HCT116 (cell line): ENCODE measurements around the gene TNIP1. TPM values are rescaled to one million over a fixed set of nuclear protein-coding genes. Genes with fewer than 3 reads are reported as not detected.

ENCODE experiments used
- ATAC-seq: fragments of 200-7000 bp; cut with Tn5 transposase; 2 replicates; pipeline ENCODE4 v1.9.1; 2020; ENCODE audit warnings: mild to moderate bottlenecking, moderate library complexity
- BruUV-seq: library from RNA; stranded (reverse); fragments of 400-500 nt; replicated peaks from 2 replicates; lab custom pipeline; 2021; lab: Mats Ljungman, UMichigan
- CTCF ChIA-PET: fragments of 300-600 bp; sonication (Branson Sonifier 250); formaldehyde crosslinking; loops from one replicate; lab custom pipeline; 2021; ENCODE audit warnings: antibody characterized with exemption; lab: Charles Lee
- POLR2A ChIA-PET: fragments of 300-600, 350-600 bp; sonication (Branson Sonifier 250); formaldehyde crosslinking; loops from one replicate; lab custom pipeline; 2021; ENCODE audit warnings: antibody characterized with exemption; lab: Charles Lee
- RAD21 ChIA-PET, 2 experiments: fragments of 300-600 bp; sonication (Branson Sonifier 250); formaldehyde crosslinking; loops; one replicate each; lab custom pipeline; 2023; ENCODE audit warnings: low total read pairs in 2 of 2; ENCODE audit not compliant: uncharacterized antibody in 2 of 2, unreplicated experiment in 2 of 2, low non-redundant PET in 1 of 2; lab: Charles Lee
- DNase-seq: peaks from one replicate; pipeline ENCODE4 v3.0.0-alpha.2; 2010; ENCODE audit warnings: low read depth, low spot score
- H2AFZ ChIP-seq: fragments of 200-600 bp; shearing (Covaris generic), sonication (generic); 2 replicates; pipeline ENCODE4 v1.6.1; 2017; ENCODE audit warnings: low read depth, mixed run types, mixed read lengths, antibody characterized with exemption, low read length; ENCODE audit not compliant: poor library complexity, severe bottlenecking
- H3K27ac ChIP-seq: 2 replicates; pipeline ENCODE4 v1.5.1; 2012; ENCODE audit warnings: low read depth, low read length
- H3K27me3 ChIP-seq: fragments of 200-600 bp; sonication (generic); 2 replicates; pipeline ENCODE4 v1.6.1; 2016; ENCODE audit warnings: mixed run types, low read length, mixed read lengths; ENCODE audit not compliant: insufficient read depth
- H3K36me3 ChIP-seq, 2 experiments: fragments of 200-500 bp in 1 of 2; fragments of 200-600 bp in 1 of 2; sonication (Bioruptor generic) in 1 of 2; sonication (generic) in 1 of 2; 2 replicates each; pipeline versions ENCODE4 v1.5.1 to v1.6.1; 2014 to 2016; ENCODE audit warnings: low read length in 2 of 2, inconsistent platforms in 1 of 2, mixed read lengths in 1 of 2, mixed run types in 1 of 2; ENCODE audit not compliant: insufficient read depth in 2 of 2, control insufficient read depth in 1 of 2
- H3K4me1 ChIP-seq, 2 experiments: fragments of 200-600 bp in 1 of 2; sonication (generic) in 1 of 2; 2 replicates each; pipeline versions ENCODE4 v1.5.1 to v1.6.1; 2012 to 2017; ENCODE audit warnings: low read length in 2 of 2, inconsistent platforms in 1 of 2, mild to moderate bottlenecking in 1 of 2, mixed read lengths in 1 of 2, mixed run types in 1 of 2, moderate library complexity in 1 of 2; ENCODE audit not compliant: insufficient read depth in 2 of 2, control insufficient read depth in 1 of 2
- H3K4me2 ChIP-seq: fragments of 200-600 bp; sonication (generic); 2 replicates; pipeline ENCODE4 v1.6.1; 2017; ENCODE audit warnings: mixed run types, low read length, mixed read lengths
- H3K4me3 ChIP-seq, 2 experiments: fragments of 200-600 bp in 1 of 2; sonication (generic) in 1 of 2; replicated peaks in 1 of 2; 2 replicates each; pipeline ENCODE4 v1.5.1; 2011 to 2016; ENCODE audit warnings: low read length in 2 of 2, control low read depth in 1 of 2, low read depth in 1 of 2, mild to moderate bottlenecking in 1 of 2, mixed read lengths in 1 of 2, mixed run types in 1 of 2
- H3K79me2 ChIP-seq: fragments of 200-600 bp; sonication (generic); 2 replicates; pipeline ENCODE4 v1.6.1; 2017; ENCODE audit warnings: mild to moderate bottlenecking, mixed run types, low read length, moderate library complexity, mixed read lengths; ENCODE audit not compliant: insufficient read depth
- H3K9ac ChIP-seq: fragments of 200-600 bp; sonication (generic); 2 replicates; pipeline ENCODE4 v1.6.1; 2016; ENCODE audit warnings: low read length, mixed read lengths
- H3K9me2 ChIP-seq: fragments of 200-600 bp; sonication (generic), shearing (Covaris generic); 2 replicates; pipeline ENCODE4 v1.6.1; 2017; ENCODE audit warnings: mixed run types, mild to moderate bottlenecking, moderate library complexity; ENCODE audit not compliant: insufficient read depth
- H3K9me3 ChIP-seq, 2 experiments: fragments of 200-500 bp in 1 of 2; fragments of 200-600 bp in 1 of 2; sonication (Bioruptor generic) in 1 of 2; sonication (generic) in 1 of 2; 2 replicates each; pipeline ENCODE4 v1.6.1; 2014 to 2017; ENCODE audit warnings: low read length in 2 of 2, mixed read lengths in 2 of 2, inconsistent platforms in 1 of 2, low read depth in 1 of 2, mild to moderate bottlenecking in 1 of 2, mixed run types in 1 of 2, moderate library complexity in 1 of 2; ENCODE audit not compliant: control insufficient read depth in 1 of 2, insufficient read depth in 1 of 2
- H4K20me1 ChIP-seq: fragments of 200-600 bp; sonication (generic), shearing (Covaris generic); 2 replicates; pipeline ENCODE4 v1.6.1; 2017; ENCODE audit warnings: mixed run types, mild to moderate bottlenecking, moderate library complexity; ENCODE audit not compliant: insufficient read depth
- CTCF ChIP-seq, 3 experiments: fragments of 200-600 bp in 1 of 3; sonication (generic) in 1 of 3; IDR thresholded peaks in 2 of 3; conservative IDR thresholded peaks in 1 of 3; 2 replicates each; pipeline ENCODE4 v1.5.1; 2012 to 2017; ENCODE audit warnings: low read depth in 2 of 3, low read length in 2 of 3, antibody characterized with exemption in 1 of 3, borderline replicate concordance in 1 of 3, control low read depth in 1 of 3, mild to moderate bottlenecking in 1 of 3, mixed read lengths in 1 of 3, mixed run types in 1 of 3, moderate library complexity in 1 of 3; ENCODE audit not compliant: insufficient read depth in 1 of 3
- EZH2 ChIP-seq: fragments of 200-600 bp; sonication (generic); IDR thresholded peaks from 2 replicates; pipeline ENCODE4 v1.6.1; 2017; ENCODE audit warnings: antibody characterized with exemption, mixed run types
- RAD21 ChIP-seq: IDR thresholded peaks from 2 replicates; pipeline ENCODE4 v1.6.1; 2012; ENCODE audit warnings: low read depth, mild to moderate bottlenecking
- SRF ChIP-seq: IDR thresholded peaks from 2 replicates; pipeline ENCODE4 v1.6.1; 2012; ENCODE audit warnings: low read depth
- ZBTB33 ChIP-seq: IDR thresholded peaks from 2 replicates; pipeline ENCODE4 v1.6.1; 2011; ENCODE audit warnings: mild to moderate bottlenecking, low read length, moderate library complexity; ENCODE audit not compliant: insufficient replicate concordance; ENCODE audit errors: extremely low read depth
- intact Hi-C: fragments of 100-400 bp; cut with micrococcal nuclease; formaldehyde crosslinking; loops from 2 replicates; pipeline ENCODE4 v1.10.0; 2022
- total RNA-seq: library from RNA; stranded (reverse); gene quantifications from one replicate; pipeline ENCODE4 v1.2.1, GENCODE V29; 2021; ENCODE audit not compliant: unreplicated experiment

TNIP1 gene
- total RNA-seq, 1 experiment from 2014 or later, result 46.0 TPM

GRCh38 chr5:151047814-151048425 lies 32.9 kb downstream of the TNIP1 start:
- no TSS peak for BruUV-seq
- Histone ChIP-seq H3K9me2 (no peaks in the 10 kb centered on the region), H3K27me3 (no peaks in the 10 kb centered on the region), H3K4me3 (no peak overlapping the region), H2AFZ (no peak overlapping the region), H3K79me2 (no peaks in the 10 kb centered on the region), H3K9ac (no peak overlapping the region), H3K4me2 (no peak overlapping the region), H3K4me1 (no peaks in the 10 kb centered on the region), H3K9me3 (no peaks in the 10 kb centered on the region), H4K20me1 (no peaks in the 10 kb centered on the region), H3K36me3 (peaks cover 5 to 9% of the 10 kb centered on the region in 2 experiments; a peak in 2 of 4 replicates), H3K27ac (no peak overlapping the region)
- CTCF ChIA-PET, result interaction anchor here (0.8 to 8.8 kb wide), 17 partner anchors 9 to 589 kb away, joined by 3 to 171 read pairs (median 4); partner anchors contain the start of genes ANXA6 and GM2A
- intact Hi-C loops, result loop anchor here (1.0 to 10.0 kb wide), 2 partner anchors 46 to 593 kb away; no protein-coding TSS in a partner anchor
- POLR2A ChIA-PET, result interaction anchor here (1.3 kb wide), 1 partner anchor 28 kb away, joined by 3 read pairs; no protein-coding TSS in a partner anchor
- TF ChIP-seq EZH2, result no peak
- TF ChIP-seq CTCF (IDR thresholded peaks at IDR 0.05 in 2 of 3, conservative IDR thresholded peaks at IDR 0.05 in 1 of 3; ENCODE audit: borderline replicate concordance in 1 of 3, insufficient read depth in 1 of 3, low read depth in 2 of 3, low read length in 2 of 3), result peak; percentile 80 to 97 (median 82)
- TF ChIP-seq ZBTB33, result no peak
- no peak for TF ChIP-seq SRF
- peak; percentile 55 for TF ChIP-seq RAD21
- RAD21 ChIA-PET, result interaction anchor here in 1 of 2 experiments (0.6 to 0.8 kb wide), 2 partner anchors 49 to 268 kb away, joined by 3 read pairs; no protein-coding TSS in a partner anchor
- DNase-seq (no peak), ATAC-seq (peak; percentile 80)
